ENCODE measurements around the gene OSCAR. TPM values are rescaled to one million over a fixed set of nuclear protein-coding genes. Genes with fewer than 3 reads are reported as not detected.
"Not testable (repeated sequence)": the region's sequence is repeated elsewhere in the genome, so short reads cannot be mapped to it uniquely, and the experiment has no call there.

The OSCAR gene
- total RNA-seq, 1 donor from 2014 or later: 0.79 TPM

- Histone ChIP-seq H3K27me3 (ENCODE audit: control insufficient read depth, insufficient read depth, low read length) (no peaks in the 10 kb centered on the region), H3K4me3 (ENCODE audit: low read depth, low read length) (peak overlapping the region; percentile 10), H3K36me3 (ENCODE audit: control insufficient read depth, insufficient read depth, low read length) (no peaks in the 10 kb centered on the region)
- TF ChIP-seq CTCF (IDR thresholded peaks at IDR 0.05; ENCODE audit: insufficient read depth, low read length, severe bottlenecking): peak; percentile 21
- FAIRE-seq (no peak), DNase-seq (ENCODE audit: low read depth) (peak; percentile 20)
Observed at GRCh38 chr19:54096617-54097106, 3.9 kb downstream of the OSCAR start.

GRCh38 chr19:54095859-54096616 lies 4.6 kb downstream of the OSCAR start:
- H3K4me3 ChIP-seq (ENCODE audit: low read depth, low read length): peak overlapping the region; percentile 31
- peak; percentile 9 for DNase-seq (ENCODE audit: low read depth)
- H3K36me3 ChIP-seq (ENCODE audit: control insufficient read depth, insufficient read depth, low read length); FAIRE-seq; H3K27me3 ChIP-seq (ENCODE audit: control insufficient read depth, insufficient read depth, low read length): not testable (repeated sequence)

GRCh38 chr19:54095136-54095858 lies 5.3 kb downstream of the OSCAR start:
- FAIRE-seq: no peak
- Histone ChIP-seq H3K27me3 (ENCODE audit: control insufficient read depth, insufficient read depth, low read length) (no peaks in the 10 kb centered on the region), H3K4me3 (ENCODE audit: low read depth, low read length) (peak overlapping the region; percentile 31), H3K36me3 (ENCODE audit: control insufficient read depth, insufficient read depth, low read length) (no peaks in the 10 kb centered on the region)
- DNase-seq (ENCODE audit: low read depth): no peak
- no peak for TF ChIP-seq CTCF (IDR thresholded peaks at IDR 0.05; ENCODE audit: insufficient read depth, low read length, severe bottlenecking)

GRCh38 chr19:54094426-54095000 lies 6.1 kb downstream of the OSCAR start:
- Histone ChIP-seq H3K27me3 (ENCODE audit: control insufficient read depth, insufficient read depth, low read length) (no peaks in the 10 kb centered on the region), H3K4me3 (ENCODE audit: low read depth, low read length) (no peak overlapping the region), H3K36me3 (ENCODE audit: control insufficient read depth, insufficient read depth, low read length) (no peaks in the 10 kb centered on the region)
- FAIRE-seq: no peak
- no peak for DNase-seq (ENCODE audit: low read depth)
- no peak for TF ChIP-seq CTCF (IDR thresholded peaks at IDR 0.05; ENCODE audit: insufficient read depth, low read length, severe bottlenecking)

- no peak for FAIRE-seq
Observed at GRCh38 chr19:54084410-54084809, 16.2 kb downstream of the OSCAR start.

More at GRCh38 chr19:54084410-54084809, 16.2 kb downstream of the OSCAR start:
- Histone ChIP-seq H3K27me3 (ENCODE audit: control insufficient read depth, insufficient read depth, low read length) (no peaks in the 10 kb centered on the region), H3K36me3 (ENCODE audit: control insufficient read depth, insufficient read depth, low read length) (no peaks in the 10 kb centered on the region), H3K4me3 (ENCODE audit: low read depth, low read length) (no peak overlapping the region)
- DNase-seq (ENCODE audit: low read depth): no peak
- no peak for TF ChIP-seq CTCF (IDR thresholded peaks at IDR 0.05; ENCODE audit: insufficient read depth, low read length, severe bottlenecking)
